Adrenal gland (tissue), 5 donors: Measurements from ENCODE around the gene PLXNA2.

Experiments
- CTCF ChIP-seq, 6 experiments: fragments of 450-650 bp in 4 of 6; fragments of 200-600 bp in 2 of 6; sonication (generic) in 1 of 6; IDR thresholded peaks; 1 replicate in 5 of 6; 2 replicates in 1 of 6; pipeline versions ENCODE4 v1.5.1 to v1.8.0; 2016 to 2021; ENCODE audit warnings: antibody characterized with exemption in 6 of 6, mild to moderate bottlenecking in 2 of 6, moderate library complexity in 1 of 6
- POLR2A ChIP-seq, 2 donors: fragments of 450-650 bp; IDR thresholded peaks; one replicate each; pipeline ENCODE4 v1.6.1; 2017; ENCODE audit warnings: antibody characterized with exemption in 2 of 2, mild to moderate bottlenecking in 2 of 2, moderate library complexity in 1 of 2
- donor health status: DM: no; HTN: no; CAD: no.

GRCh38 chr1:208254862-208255261, 10.7 kb upstream of the PLXNA2 start:
- no peak for TF ChIP-seq CTCF (IDR thresholded peaks at IDR 0.05)
- TF ChIP-seq POLR2A (IDR thresholded peaks at IDR 0.05) = no peak
